Upper lobe of right lung (tissue), 1 donor: ENCODE data around the gene ANAPC2. TPM values are rescaled to one million over a fixed set of nuclear protein-coding genes. Genes with fewer than 3 reads are reported as not detected.

Experiments
- ATAC-seq: fragments of 200-7000 bp; cut with Tn5 transposase; one replicate; pipeline ENCODE4 v1.9.1; 2020; ENCODE audit warnings: mild to moderate bottlenecking, moderate library complexity
- DNase-seq: peaks from one replicate; pipeline ENCODE4 v3.0.0-alpha.2; 2020
- H3K27ac ChIP-seq: fragments of 200-600 bp; one replicate; pipeline ENCODE4 v1.8.0; 2022
- H3K27me3 ChIP-seq: fragments of 200-600 bp; one replicate; pipeline ENCODE4 v1.8.0; 2022; ENCODE audit warnings: mild to moderate bottlenecking
- H3K36me3 ChIP-seq: fragments of 200-600 bp; one replicate; pipeline ENCODE4 v1.8.0; 2022
- H3K4me1 ChIP-seq: fragments of 200-600 bp; one replicate; pipeline ENCODE4 v1.8.0; 2022
- H3K4me3 ChIP-seq: fragments of 200-600 bp; one replicate; pipeline ENCODE4 v1.8.0; 2022; ENCODE audit warnings: mild to moderate bottlenecking
- H3K9me3 ChIP-seq: fragments of 200-600 bp; one replicate; pipeline ENCODE4 v1.8.0; 2022
- intact Hi-C: fragments of 100-400 bp; cut with DNase I; formaldehyde crosslinking; loops from one replicate; pipeline ENCODE4 v1.11.0; 2022
- total RNA-seq: library from RNA; stranded (reverse); fragmentation: NEBNext Ultra II Directional; extraction: Animal tissue kit (Norgen Biotek cat#: 25700); gene quantifications from one replicate; pipeline ENCODE4 v1.2.1, GENCODE V29; 2021
- TF ChIP-seq, protein P1 (sequence below): fragments of 200-600 bp; IDR thresholded peaks from one replicate; pipeline ENCODE4 v1.8.0; 2022; ENCODE audit warnings: antibody characterized with exemption
- donor health status: DM: no; HTN: yes; CAD: no; lungs with severe emphysema.

Gene ANAPC2
- total RNA-seq, 1 donor from 2014 or later, result 51.4 TPM

DNA sequence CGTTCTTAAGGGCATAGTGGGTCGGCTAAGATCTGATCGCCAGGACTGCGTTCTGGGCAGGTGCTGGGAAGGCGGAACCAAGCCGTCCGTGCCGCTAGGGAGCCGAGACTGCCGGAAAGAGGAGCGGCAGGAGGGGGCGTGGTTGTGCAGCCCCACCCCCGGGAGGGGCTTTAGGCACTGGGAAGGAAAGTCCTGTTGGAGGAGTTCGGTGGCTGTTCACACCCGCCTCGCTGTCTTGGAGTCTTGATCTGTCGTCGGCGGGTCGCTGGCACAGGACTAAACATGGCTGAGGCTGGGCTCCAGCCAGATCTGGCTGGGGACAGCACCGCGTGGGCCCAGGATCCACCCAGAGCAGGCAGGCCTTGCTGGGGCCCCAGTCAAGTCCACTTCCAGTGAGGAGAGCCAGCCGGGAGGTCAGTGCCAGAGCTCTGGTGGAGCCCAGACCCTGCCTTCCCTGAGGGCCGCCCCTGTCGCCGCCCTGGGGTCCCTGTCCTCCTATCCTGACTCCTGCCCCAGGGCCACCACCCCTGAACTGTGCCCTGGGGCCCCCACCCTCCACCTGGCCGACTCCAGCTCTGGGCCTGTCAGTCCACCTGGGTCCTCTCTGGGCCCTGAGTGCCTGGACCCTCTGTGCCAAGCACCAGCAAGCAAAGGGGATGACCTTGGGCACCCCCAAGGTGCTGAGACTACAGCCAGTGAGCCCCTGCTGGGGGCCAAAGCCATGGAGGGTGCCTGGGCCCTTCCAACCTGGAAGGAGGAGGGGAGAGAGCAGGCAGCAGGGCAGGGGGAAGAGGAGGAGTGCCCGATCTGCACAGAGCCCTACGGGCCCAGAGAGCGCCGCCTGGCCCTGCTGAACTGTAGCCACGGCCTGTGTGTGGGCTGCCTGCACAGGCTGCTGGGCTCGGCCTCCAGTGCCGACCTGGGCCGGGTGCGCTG lies 29.2 kb upstream of the ANAPC2 start:
- H3K9me3 ChIP-seq, result no peaks in the 10 kb centered on the region
- no peaks in the 10 kb centered on the region for H3K36me3 ChIP-seq
- H3K27ac ChIP-seq, result peak overlapping the region; percentile 63
- H3K4me1 ChIP-seq, result peaks cover 3% of the 10 kb centered on the region
- TF ChIP-seq, protein P1, sequence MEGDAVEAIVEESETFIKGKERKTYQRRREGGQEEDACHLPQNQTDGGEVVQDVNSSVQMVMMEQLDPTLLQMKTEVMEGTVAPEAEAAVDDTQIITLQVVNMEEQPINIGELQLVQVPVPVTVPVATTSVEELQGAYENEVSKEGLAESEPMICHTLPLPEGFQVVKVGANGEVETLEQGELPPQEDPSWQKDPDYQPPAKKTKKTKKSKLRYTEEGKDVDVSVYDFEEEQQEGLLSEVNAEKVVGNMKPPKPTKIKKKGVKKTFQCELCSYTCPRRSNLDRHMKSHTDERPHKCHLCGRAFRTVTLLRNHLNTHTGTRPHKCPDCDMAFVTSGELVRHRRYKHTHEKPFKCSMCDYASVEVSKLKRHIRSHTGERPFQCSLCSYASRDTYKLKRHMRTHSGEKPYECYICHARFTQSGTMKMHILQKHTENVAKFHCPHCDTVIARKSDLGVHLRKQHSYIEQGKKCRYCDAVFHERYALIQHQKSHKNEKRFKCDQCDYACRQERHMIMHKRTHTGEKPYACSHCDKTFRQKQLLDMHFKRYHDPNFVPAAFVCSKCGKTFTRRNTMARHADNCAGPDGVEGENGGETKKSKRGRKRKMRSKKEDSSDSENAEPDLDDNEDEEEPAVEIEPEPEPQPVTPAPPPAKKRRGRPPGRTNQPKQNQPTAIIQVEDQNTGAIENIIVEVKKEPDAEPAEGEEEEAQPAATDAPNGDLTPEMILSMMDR, result no peak
- DNase-seq (peak; percentile 89), ATAC-seq (peak; percentile 72)
- H3K27me3 ChIP-seq, result no peaks in the 10 kb centered on the region
- intact Hi-C loops, result no loop called here
- peak overlapping the region; percentile 36 for H3K4me3 ChIP-seq

DNA sequence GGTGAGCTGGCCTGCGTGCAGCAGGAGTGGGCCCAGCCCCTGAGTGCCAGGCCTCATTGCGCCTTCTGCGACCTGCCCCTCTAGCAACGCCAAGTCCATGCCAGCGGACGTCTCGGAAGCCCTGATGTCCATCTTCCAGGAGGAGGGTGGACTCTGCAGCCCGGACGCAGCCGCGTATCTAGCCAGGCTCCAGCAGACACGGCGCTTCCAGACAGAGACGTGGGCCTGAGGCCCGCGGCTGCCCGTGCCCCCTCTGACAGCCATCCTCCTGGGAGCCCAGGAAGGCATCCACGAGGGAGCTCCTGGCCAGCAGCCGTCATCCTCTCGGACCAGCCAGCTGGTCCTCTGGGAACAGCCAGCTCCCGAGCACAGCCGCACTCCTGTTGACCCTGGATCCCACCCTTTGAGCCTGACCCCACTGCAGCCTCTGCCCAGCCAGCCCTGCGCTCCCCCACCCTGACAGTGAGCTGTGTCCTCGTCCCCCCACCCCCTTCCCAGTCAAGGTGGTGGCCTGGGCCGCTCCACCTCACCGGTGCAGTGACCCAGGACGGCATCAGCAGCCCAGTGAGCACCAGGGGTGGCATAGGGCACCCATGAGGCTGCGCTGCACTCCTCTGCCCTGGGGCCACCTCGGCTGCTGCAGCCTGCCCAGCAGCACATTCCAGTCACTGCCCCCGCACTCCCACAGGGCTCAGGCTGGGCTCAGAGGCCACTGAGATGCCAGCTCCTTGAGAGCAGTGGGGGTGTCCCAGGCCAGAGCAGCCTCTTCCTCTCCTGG lies 28.0 kb upstream of the ANAPC2 start:
- no peak overlapping the region for H3K4me3 ChIP-seq
- no peaks in the 10 kb centered on the region for H3K4me1 ChIP-seq

DNA sequence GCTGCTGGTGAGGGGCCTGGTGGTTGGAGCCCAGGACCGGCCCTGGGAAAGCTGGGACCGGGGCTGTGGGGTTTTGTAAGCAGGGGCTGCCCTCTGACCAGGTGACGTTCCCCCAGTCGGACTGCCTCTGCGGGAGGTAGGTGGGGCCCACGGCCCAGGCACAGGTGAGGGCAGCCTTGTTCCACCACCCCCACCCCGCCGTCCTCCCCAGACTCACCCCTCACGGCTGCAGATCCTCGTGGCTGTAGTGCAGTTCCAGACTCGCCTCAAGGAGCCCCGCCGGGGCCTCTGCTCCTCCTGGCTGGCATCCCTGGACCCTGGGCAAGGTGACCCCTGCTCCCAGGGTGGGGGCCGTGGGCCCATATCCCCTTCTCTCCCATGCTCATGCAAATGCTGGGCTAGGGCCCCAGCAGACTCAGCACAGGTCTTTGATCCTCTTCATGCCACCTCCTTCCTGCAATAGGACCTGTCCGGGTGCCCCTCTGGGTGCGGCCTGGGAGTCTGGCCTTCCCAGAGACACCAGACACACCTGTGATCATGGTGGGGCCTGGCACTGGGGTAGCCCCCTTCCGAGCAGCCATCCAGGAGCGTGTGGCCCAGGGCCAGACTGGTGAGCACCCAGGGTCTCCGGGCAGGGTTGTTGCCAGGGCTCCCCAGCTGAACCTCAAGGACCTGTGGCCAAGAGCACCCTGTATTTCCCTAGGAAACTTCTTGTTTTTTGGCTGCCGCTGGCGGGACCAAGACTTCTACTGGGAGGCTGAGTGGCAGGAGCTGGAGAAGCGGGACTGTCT lies 27.0 kb upstream of the ANAPC2 start:
- DNase-seq, result no peak
- ATAC-seq, result no peak

More for the DNA sequence above, 28.0 kb upstream of the ANAPC2 start:
- Histone ChIP-seq H3K27ac (no peak overlapping the region), H3K27me3 (no peaks in the 10 kb centered on the region), H3K36me3 (no peaks in the 10 kb centered on the region), H3K9me3 (no peaks in the 10 kb centered on the region)
- peak; percentile 64 for DNase-seq
- TF ChIP-seq, protein P1, result no peak
- intact Hi-C loops, result no loop called here
- ATAC-seq, result no peak

DNA sequence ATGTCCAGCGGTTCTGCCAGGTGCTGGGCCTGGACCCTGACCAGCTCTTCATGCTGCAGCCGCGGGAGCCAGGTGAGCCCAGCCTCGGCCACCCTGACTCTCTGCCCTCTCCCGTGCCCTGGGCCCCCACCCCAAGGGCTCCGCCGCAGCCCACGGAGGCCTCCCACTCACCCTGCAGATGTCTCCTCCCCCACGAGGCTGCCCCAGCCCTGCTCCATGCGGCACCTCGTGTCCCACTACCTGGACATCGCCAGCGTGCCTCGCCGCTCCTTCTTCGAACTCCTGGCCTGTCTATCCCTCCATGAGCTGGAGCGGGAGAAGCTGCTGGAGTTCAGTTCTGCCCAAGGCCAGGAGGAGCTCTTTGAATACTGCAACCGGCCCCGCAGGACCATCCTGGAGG lies 26.3 kb upstream of the ANAPC2 start:
- TF ChIP-seq, protein P1, result no peak
- no peaks in the 10 kb centered on the region for H3K27me3 ChIP-seq
- intact Hi-C loops, result no loop called here
- H3K4me1 ChIP-seq, result no peaks in the 10 kb centered on the region
- H3K36me3 ChIP-seq, result no peaks in the 10 kb centered on the region
- DNase-seq (no peak), ATAC-seq (no peak)
- no peak overlapping the region for H3K27ac ChIP-seq
- no peak overlapping the region for H3K4me3 ChIP-seq
- H3K9me3 ChIP-seq, result no peaks in the 10 kb centered on the region

More for the DNA sequence above, 27.0 kb upstream of the ANAPC2 start:
- Histone ChIP-seq H3K36me3 (no peaks in the 10 kb centered on the region), H3K27ac (no peak overlapping the region), H3K27me3 (no peaks in the 10 kb centered on the region), H3K9me3 (no peaks in the 10 kb centered on the region), H3K4me1 (no peaks in the 10 kb centered on the region), H3K4me3 (no peak overlapping the region)
- TF ChIP-seq, protein P1, result no peak
- intact Hi-C loops, result no loop called here
